NCI-H1092 treated with DMSO at 0.1 percent for 48 hours (cell line): Measurements from ENCODE around the gene U2SURP.
"Not testable (repeated sequence)": the region's sequence is repeated elsewhere in the genome, so short reads cannot be mapped to it uniquely, and the experiment has no call there.

Experiments
- DNase-seq: peaks from one replicate; lab custom pipeline; 2025; lab: John Stamatoyannopoulos, UW

U2SURP gene

DNA sequence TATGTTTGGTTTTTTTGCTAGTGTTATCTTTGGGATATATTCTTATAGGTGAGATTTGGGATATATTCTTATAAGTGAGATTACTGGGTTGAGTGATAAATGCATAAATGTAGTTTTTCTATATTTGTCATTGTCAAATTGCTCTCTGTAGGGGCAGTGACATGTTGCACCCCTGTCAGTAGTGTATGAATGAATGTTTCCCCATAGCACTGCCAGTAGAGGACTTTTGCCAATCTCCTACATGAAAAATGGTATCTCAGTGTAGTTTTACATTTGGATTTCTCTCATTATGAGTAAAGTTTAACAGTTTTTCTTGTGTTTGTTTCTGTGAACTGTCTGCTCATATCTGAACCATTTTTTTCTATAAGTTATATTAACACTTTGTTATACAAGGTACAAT is 13.6 kb downstream of the U2SURP start:
- no peak for DNase-seq

DNA sequence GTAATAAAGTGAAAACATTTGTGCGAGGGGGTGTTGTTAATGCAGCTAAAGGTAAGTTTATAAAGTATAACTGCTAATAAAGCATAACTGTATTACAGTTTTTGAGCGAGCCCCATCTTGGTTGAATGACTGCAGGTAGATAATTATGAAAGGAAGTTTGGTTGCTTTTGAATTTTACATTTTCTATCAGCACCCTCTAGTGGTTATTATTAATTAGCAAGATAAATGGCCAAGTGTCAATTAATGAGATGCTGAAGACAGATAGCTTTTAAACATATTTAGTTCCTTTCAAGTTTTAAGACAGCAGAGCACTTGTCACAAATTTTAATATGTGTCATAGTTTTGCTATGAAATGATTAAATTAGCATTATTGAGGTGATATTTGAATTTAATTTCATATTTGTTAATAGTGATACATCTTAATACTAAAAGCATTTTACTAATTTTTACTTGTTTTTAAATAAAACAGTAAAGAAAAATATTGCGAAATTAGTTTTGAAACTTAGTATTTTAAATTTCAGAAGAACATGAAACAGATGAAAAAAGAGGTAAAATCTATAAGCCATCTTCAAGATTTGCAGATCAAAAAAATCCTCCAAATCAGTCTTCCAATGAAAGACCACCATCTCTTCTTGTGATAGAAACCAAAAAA is 15.1 kb downstream of the U2SURP start:
- DNase-seq, result no peak

DNA sequence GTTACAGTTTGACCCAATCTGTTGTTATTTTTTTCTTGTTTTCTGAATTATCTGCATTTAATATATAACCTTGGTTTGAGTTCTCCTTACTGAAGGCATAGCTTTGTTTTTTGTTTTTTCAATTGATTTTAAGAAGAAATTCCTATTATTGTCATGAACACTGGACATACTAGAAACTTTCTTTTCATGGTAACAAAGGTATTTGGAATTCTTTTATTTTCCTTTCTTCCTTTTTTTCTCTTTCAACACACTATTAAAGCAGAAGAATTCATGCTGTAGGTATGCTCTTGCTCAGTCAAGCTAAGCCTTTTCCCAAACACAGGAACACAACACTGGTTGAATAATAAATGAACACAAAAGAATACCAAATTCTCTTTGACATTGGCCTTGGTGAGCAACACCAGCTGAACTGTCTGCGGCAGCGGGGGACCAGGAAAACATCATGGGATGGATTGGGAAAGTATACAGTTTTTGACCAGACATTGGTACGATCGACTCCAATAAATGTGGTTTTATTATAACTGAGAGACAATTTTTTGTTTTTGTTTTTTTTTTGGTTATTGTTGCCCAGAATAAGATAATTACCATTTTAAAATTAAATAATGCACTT is 23.1 kb downstream of the U2SURP start:
- DNase-seq, result no peak

DNA sequence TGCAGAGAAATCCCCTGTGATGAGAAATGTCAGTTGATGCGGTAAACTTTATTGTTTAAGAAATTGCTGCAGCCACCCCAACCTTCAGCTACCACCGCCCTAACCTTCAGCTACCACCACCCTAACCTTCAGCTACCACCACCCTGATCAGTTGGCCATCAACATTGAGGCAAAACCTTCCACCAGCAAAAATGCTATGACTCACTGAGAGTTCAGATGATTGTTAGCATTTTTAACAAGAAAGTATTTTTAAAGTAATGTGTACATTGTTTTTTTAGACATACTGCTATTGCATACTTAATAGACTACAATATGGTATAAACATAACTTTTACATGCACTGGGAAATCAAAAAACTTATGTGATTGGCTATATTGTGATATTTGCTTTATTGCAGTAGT is 30.0 kb downstream of the U2SURP start:
- DNase-seq, result no peak

DNA sequence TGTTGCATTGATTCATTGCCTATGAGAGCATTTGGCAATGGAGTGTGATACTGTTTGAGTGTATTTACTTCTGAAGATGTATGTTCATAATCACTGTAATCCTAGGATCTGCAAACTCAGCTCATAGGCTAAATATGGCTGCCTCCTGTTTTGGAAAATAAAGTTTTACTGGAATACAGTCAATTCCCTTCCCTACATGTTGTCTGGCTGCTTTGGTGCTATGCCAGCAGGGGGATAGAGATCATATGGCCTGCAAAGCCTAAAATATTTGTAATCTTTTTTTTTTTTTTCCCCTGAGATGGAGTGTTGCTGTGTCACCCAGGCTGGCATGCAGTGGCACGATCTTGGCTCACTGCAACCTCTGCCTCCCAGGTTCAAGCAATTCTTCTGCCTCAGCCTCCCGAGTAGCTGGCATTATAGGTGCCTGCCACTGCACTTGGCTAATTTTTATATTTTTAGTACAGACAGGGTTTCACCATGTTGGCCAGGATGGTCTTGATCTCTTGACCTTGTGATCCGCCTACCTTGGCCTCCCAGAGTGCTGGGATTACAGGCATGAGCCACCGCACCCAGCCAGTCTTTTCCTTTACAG is 30.5 kb downstream of the U2SURP start:
- not testable (repeated sequence) for DNase-seq

DNA sequence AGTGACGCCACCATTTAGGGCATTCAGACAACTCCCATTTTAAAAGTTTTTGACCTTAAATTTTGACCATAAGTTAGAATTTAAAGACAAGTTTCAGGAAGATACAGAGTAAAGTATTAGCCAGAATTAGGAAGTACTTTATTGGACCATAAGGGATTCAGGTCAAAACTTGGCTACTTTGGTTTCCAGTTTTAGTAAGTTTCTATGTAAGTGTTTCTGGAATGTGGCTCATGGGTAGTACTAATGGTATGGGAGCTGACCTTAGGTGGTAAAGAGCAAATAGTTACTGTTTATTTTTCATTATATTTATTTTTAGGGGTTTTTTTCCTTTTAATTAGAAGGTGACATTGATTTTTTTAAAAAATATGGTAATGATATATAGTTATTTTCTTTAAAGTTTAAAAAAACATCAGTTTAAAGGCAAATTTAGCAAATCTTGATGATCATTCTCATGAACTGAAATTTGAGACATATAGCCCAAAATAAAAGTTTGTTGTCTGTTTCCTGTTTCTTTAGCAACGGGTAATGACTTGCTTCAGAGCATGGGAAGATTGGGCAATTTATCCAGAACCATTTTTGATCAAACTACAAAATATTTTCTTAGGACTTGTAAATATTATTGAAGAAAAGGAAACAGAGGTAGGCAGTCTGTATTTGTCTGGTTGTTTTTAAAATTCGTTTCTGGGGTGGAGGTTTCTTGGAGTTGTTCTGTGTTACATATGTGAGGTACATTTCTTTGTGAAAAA is 34.3 kb downstream of the U2SURP start:
- no peak for DNase-seq

DNA sequence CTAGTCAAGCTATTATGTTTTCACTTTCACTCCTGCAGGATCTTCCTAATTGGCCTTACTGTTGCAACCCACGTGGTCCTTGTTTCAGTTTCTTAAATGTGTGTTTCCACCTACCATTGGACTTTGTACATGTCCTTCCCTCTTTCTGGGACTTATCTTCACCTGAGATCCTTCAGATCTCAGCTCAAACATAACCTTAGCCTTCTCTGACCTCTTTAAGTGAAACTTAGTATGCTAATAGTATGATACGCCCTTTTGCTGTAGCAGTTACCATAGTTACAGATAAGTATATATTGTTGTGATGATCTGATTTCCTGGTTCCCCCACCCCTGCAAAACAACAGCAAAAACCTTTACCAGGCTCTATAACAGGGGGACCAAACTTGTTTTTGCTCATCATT is 35.2 kb downstream of the U2SURP start:
- DNase-seq, result no peak

DNA sequence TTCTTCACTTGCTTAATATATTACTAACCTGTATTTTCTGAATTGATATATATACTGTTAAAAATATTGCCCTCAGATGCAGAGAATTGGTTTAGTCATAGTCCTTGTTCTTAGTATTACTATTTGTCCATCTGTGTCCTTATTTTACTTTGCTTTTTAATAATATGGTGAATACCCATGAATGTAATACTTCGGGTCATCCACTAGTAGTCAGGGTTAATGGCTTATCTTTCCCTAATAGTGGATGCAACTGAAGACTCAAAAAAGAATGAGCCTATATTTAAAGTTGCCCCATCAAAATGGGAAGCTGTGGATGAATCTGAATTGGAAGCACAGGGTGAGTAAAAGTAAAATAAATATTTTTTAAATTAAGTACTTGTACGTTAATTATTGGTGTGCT is 36.5 kb downstream of the U2SURP start:
- no peak for DNase-seq

DNA sequence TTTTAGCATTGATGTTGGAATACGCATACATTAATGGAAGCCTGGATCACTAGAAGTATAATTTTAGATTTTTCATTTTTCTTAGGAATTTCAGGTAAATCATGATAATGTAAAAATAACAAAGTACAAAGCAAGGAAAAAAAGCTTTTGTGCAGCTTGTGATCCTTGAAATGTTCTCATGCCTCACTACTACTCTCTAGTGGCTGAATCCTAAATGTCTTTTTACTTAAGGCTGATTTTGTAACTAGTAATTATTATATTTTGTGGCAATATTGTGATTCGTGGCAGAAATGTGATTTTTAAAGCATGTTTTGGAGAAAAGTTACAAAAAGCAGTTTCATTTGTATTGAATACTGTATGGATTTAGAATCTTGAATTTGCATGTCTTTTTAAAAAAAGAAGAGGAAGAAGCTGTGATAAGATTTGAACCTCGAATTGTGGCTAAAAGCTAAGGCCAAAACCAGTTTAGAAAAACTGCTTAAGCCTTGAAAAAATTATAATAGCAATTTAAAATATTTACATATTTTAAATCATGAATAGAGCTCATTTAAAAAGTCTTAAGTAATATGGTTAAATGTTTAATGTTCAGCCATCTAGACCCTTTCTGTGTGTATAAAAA is 39.0 kb downstream of the U2SURP start:
- DNase-seq, result no peak

DNA sequence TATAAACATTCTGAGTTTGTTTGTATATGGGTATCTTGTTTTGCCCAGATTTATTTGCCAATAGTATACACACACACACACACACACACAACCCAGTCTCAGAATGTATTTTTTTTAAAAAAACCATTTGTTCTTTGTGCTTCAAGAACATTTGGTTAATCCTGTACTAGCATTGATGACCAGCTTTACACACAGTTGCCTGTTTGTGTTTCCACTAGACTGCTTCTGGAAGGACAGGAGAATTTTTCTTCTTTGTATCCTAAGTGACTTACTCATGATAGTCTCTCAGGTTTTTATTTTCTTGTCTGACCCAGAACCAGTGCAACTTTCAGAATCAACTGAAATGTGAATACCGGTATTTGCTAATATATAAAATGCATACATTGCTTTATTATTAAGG is 40.5 kb downstream of the U2SURP start:
- DNase-seq, result no peak

DNA sequence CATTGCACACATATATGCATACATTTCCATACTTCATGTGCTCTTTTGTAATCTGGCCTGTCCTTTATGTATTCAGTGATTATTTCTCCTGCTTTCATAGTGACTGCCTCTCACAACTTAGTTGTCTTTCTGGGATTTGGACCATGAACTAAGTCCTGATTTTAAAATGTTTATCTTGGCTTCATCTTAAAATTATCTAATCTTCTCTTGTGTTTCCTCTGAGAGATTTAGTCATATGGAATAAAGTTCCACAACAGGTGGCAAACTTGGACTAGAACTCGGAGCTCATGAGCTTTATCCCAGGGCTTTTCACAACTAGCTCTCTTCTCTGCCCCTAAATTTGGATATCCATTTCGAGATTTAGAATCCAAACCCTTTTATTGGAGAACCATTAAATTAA is 44.3 kb downstream of the U2SURP start:
- no peak for DNase-seq

DNA sequence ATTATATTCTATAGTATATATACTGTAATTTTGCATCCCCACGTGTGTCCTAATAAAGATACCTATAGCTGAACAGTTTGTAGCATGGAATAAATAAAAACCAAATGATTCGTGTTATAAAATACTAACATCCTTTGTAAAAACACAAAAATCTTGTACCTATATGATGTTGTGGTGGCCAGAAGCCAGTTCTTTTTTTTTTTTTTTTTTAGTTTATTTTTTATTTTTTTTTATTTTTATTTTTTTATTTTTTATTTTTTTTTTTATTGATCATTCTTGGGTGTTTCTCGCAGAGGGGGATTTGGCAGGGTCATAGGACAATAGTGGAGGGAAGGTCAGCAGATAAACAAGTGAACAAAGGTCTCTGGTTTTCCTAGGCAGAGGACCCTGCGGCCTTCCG is 44.7 kb downstream of the U2SURP start:
- DNase-seq, result not testable (repeated sequence)

DNA sequence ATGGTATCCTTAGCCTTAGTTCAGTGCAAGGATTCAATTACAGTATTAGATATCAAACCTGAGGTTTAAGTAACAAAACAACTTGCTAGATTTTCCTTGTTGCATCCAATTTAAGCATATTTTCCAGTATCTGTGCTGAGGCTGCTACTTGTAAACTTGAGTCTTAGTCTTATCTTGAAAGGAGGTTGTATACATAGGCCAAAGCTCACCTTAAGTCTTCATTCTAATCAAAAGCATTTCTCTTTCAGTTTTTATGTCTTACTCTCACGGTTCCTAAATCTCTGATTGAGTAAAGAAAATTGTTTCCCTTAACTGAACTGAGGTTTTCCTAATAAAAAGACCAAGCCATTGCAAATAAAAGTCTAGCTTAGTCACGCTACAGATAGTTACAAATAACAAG is 52.6 kb downstream of the U2SURP start:
- DNase-seq, result no peak

DNA sequence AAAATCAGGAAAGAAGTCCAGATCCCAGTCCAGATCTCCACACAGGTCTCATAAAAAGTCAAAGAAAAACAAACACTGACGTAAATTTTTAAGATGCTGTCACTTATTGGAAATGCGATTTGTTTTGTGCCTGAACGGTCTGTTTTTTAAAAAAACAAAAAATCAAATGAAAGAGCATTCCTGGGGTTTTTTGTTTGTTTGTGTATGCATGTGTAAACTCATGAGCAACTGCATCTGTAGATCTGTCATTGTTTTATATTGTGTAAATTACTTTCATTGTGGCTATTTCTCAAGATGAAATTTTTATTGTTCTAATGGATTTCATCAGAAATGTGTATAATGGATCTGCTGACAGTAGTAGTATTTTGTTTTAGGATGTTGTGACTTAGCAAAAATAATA is 55.0 kb downstream of the U2SURP start:
- no peak for DNase-seq

DNA sequence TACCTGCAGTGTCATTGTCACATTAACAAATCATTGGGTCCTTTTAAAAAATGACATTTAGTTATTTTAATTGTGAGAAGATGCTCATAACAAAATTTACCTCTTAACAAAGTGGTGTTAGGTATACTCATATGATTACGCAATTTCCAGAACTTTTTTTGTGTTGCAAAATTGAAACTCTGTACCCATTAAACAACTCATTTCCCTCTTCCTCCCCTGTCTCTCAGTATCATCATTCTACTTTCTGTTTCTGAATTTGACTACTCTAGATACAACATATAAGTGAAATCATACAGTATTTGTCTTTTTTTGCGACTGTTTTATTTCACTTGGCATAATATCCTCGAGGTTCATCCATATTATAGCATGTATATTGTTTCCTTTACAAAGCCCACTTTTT is 59.5 kb downstream of the U2SURP start:
- no peak for DNase-seq

DNA sequence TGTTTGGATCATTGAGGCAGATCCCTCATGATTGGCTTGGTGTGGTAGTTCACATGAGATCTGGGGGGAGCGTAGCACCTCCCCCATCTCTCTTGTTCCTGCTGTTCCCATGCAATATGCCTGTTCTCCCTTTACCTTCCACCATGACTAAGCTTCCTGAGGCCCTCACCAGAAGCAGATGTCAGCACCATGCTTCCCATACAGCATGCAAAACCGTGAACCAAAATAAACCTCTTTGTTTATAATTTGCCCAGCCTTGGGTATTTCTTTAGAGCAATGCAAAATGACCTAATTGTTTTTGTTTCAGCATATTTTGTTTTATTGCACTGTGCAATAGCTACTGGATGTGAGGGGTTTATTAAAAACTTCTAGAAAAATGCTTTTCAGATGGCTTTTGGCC is 61.6 kb downstream of the U2SURP start:
- DNase-seq, result no peak

DNA sequence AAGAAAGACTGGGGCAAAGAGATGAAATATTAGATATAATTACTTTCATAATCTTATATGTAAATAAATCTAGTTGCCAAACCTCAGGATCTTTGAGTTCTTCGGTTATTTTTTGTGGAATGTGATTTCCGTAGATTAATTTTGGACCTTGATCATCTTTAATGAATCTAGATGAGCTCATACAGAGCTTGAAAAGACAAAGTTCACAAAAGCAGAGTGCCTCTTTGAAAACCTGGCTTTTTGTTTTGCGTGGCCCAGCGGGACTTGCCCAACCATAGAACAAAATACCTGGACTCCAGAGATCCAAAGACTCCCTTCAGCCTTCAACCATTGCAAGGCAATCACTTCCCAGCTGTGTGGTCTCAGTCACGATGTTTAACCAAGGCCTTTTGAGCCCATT is 63.4 kb downstream of the U2SURP start:
- DNase-seq, result no peak

DNA sequence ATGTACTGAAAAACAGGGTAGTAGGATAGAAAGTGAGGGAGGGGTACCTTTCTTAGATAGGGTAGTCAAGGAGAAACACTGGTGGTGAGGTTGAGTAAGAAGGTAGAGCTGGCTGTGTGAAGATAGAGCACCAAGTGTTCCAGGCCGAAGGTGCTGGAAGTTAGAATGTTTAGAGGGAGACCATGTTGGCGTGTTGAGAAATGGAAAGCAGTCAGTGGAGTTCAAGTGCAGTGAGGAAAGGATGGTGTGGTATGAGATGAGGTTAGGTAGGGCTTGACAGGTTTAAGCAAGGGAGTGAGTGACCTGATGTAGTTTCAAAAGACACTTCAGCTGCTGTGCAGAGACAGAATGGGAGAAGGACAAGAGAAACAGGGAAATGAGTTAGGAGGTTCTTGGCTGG is 64.0 kb downstream of the U2SURP start:
- no peak for DNase-seq

DNA sequence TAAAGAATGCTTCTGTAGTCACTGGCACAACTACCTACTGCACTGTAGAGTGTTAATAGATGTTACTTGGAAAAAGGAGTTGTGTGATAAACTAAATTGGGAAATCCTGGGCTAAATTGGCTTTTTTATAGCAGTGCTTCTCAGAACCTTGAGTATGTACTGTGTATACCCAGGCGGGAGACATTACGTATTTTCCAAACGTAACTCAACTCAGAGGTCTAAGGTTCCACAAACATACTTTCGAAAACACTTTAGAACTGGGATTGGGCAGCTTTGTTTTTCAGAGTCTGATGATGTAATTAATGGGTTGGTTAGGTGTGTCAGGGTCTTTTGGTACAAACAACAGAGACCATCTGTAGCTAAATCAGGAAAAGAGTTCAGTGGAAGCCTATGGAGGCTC is 64.7 kb downstream of the U2SURP start:
- no peak for DNase-seq

DNA sequence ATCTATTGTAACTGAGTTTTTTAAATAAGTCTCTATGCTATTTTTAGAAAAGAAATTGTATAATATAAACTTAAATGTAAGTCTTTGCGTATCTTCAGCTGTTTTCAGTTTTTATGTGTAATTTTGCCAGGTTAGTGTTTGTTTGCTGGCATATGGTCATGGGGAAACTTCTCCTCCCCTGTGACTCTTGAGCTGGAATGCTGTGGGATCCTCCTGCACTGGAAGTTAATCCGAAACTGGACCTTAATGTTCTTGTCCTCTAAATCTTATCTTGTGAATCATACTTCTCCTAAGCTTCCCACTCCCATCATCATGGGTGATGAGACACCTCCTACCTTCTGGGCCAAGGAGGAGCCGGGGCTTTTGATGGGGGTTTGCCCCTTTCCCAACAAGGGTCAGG is 65.8 kb downstream of the U2SURP start:
- DNase-seq, result no peak

DNA sequence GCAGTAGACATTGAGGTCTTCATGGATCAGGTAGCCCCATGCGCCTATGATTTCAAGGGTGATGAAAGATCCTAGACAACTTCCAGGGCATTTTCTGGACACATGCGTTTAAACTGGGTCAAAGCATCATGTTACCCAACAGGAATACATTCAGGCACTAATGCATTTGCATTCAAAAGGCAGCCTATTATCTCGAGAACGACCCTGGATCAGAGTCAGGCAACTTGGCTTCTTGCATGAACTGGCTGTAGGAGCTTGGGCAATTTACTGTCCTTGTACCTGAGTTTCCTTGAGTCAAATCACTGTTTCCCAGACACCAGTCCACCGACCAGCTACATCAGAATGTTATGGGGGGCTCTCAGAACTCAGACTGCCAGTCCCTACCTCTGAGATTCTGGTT is 66.7 kb downstream of the U2SURP start:
- no peak for DNase-seq

DNA sequence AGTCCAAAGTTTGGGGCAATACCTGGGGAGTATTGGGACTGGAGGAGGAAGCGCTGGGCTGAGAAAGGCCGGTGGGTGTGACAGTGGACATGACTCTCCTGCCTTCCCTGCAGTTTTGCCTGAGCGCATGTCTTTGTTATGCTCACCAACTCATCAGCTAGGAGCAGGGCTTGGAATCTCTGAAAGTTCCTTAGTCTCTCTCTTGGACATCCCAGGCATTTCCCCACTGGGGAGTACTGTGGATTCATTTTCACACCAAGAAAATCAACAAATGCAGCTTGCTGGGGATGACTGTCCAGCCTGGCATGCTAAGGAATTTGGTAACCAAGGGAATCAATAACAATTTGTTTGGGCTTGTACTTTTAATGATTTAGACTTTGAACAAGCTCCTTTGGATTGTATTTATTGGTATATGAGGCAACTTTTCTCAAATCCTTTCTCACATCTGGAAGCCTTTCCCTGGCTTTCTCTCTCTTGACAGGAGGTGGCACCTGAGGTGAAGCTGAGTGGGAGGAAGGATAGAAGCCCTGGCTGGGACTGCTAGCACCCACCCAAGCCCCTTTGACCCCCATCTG is 69.7 kb downstream of the U2SURP start:
- DNase-seq, result no peak
